Nephron (organoid): ENCODE data around the gene HMBS.
A peak's percentile ranks its signal among the peaks of the same experiment; 100 is the strongest.
"Not testable (repeated sequence)": the region's sequence is repeated elsewhere in the genome, so short reads cannot be mapped to it uniquely, and the experiment has no call there.

Experiments used
- H3K27ac Mint-ChIP-seq, 3 experiments: 2 replicates each; pipeline ENCODE4 v1.8.0; 2020; ENCODE audit warnings: mixed read lengths in 3 of 3, mild to moderate bottlenecking in 2 of 3, moderate library complexity in 1 of 3
- H3K27me3 Mint-ChIP-seq: 2 replicates; pipeline ENCODE4 v1.8.0; 2021; ENCODE audit warnings: low read depth, mild to moderate bottlenecking, moderate library complexity, mixed read lengths
- H3K36me3 Mint-ChIP-seq: 2 replicates; pipeline ENCODE4 v1.8.0; 2020; ENCODE audit warnings: low read depth, mixed read lengths
- H3K4me1 Mint-ChIP-seq: 2 replicates; pipeline ENCODE4 v1.8.0; 2020; ENCODE audit warnings: mixed read lengths
- H3K4me3 Mint-ChIP-seq, 3 experiments: 2 replicates each; pipeline ENCODE4 v1.8.0; 2020; ENCODE audit warnings: mild to moderate bottlenecking in 3 of 3, mixed read lengths in 3 of 3, moderate library complexity in 2 of 3
- H3K9me3 Mint-ChIP-seq: 2 replicates; pipeline ENCODE4 v1.8.0; 2020; ENCODE audit warnings: mixed read lengths
- TF ChIP-seq, protein P1 (sequence below), 3 experiments: fragments of 200-600 bp; sonication (generic); IDR thresholded peaks; one replicate each; pipeline ENCODE4 v1.5.0; 2021; ENCODE audit warnings: antibody characterized with exemption in 3 of 3; ENCODE audit not compliant: unreplicated experiment in 3 of 3

HMBS gene

GRCh38 chr11:119084663-119085436 lies at the start of gene HMBS:
Gene HMBS (plus strand): TSS chr11:119084881. CDS start chr11:119085034, 153 bp downstream.
- TF ChIP-seq, protein P1, sequence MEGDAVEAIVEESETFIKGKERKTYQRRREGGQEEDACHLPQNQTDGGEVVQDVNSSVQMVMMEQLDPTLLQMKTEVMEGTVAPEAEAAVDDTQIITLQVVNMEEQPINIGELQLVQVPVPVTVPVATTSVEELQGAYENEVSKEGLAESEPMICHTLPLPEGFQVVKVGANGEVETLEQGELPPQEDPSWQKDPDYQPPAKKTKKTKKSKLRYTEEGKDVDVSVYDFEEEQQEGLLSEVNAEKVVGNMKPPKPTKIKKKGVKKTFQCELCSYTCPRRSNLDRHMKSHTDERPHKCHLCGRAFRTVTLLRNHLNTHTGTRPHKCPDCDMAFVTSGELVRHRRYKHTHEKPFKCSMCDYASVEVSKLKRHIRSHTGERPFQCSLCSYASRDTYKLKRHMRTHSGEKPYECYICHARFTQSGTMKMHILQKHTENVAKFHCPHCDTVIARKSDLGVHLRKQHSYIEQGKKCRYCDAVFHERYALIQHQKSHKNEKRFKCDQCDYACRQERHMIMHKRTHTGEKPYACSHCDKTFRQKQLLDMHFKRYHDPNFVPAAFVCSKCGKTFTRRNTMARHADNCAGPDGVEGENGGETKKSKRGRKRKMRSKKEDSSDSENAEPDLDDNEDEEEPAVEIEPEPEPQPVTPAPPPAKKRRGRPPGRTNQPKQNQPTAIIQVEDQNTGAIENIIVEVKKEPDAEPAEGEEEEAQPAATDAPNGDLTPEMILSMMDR (IDR thresholded peaks at IDR 0.05; ENCODE audit: unreplicated experiment in 3 of 3) = no peak
- Mint-ChIP-seq H3K27me3 (no peaks in the 10 kb centered on the region), H3K9me3 (no peaks in the 10 kb centered on the region), H3K4me3 (peak within 1 kb of the TSS; percentile 94 to 99 (median 97)), H3K27ac (peak within 1 kb of the TSS; percentile 93 to 98 (median 96)), H3K4me1 (peaks cover 11% of the 10 kb centered on the region), H3K36me3 (peaks cover 24% of the 10 kb centered on the region)

GRCh38 chr11:119038884-119039283 lies 45.8 kb upstream of the HMBS start:
- Mint-ChIP-seq H3K36me3 (no peaks in the 10 kb centered on the region), H3K27ac (no peak overlapping the region), H3K27me3 (no peaks in the 10 kb centered on the region), H3K4me3 (no peak overlapping the region), H3K4me1 (no peaks in the 10 kb centered on the region), H3K9me3 (no peaks in the 10 kb centered on the region)
- TF ChIP-seq, protein P1 (IDR thresholded peaks at IDR 0.05; ENCODE audit: unreplicated experiment in 3 of 3) = no peak

DNA sequence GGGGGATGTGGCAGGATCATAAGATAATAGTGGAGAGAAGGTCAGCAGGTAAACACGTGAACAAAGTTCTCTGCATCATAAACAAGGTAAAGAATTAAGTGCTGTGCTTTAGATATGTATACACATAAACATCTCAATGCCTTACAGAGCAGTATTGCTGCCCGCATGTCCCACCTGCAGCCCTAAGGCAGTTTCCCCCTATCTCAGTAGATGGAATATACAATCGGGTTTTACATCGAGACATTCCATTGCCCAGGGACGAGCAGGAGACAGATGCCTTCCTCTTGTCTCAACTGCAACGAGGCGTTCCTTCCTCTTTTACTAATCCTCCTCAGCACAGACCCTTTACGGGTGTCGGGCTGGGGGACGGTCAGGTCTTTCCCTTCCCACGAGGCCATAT lies 45.2 kb upstream of the HMBS start:
- not testable (repeated sequence) for H3K36me3 Mint-ChIP-seq, H3K27ac Mint-ChIP-seq, H3K4me1 Mint-ChIP-seq, H3K4me3 Mint-ChIP-seq, H3K27me3 Mint-ChIP-seq, H3K9me3 Mint-ChIP-seq

GRCh38 chr11:119041821-119042514 lies 42.7 kb upstream of the HMBS start:
- TF ChIP-seq, protein P1 (IDR thresholded peaks at IDR 0.05; ENCODE audit: unreplicated experiment in 3 of 3) = no peak
- Mint-ChIP-seq H3K9me3 (no peaks in the 10 kb centered on the region), H3K27me3 (no peaks in the 10 kb centered on the region), H3K36me3 (peaks cover 12% of the 10 kb centered on the region), H3K4me1 (no peaks in the 10 kb centered on the region), H3K27ac (no peak overlapping the region), H3K4me3 (no peak overlapping the region)

GRCh38 chr11:119042927-119043326 lies 41.8 kb upstream of the HMBS start:
- TF ChIP-seq, protein P1 (IDR thresholded peaks at IDR 0.05; ENCODE audit: unreplicated experiment in 3 of 3) = no peak
- H3K27ac Mint-ChIP-seq = no peak overlapping the region
- no peaks in the 10 kb centered on the region for H3K4me1 Mint-ChIP-seq
- H3K27me3 Mint-ChIP-seq = no peaks in the 10 kb centered on the region
- no peak overlapping the region for H3K4me3 Mint-ChIP-seq
- peaks cover 20% of the 10 kb centered on the region for H3K36me3 Mint-ChIP-seq
- no peaks in the 10 kb centered on the region for H3K9me3 Mint-ChIP-seq

- TF ChIP-seq, protein P1 (IDR thresholded peaks at IDR 0.05; ENCODE audit: unreplicated experiment in 3 of 3) = no peak
- Mint-ChIP-seq H3K4me3 (no peak overlapping the region), H3K27ac (no peak overlapping the region), H3K9me3 (no peaks in the 10 kb centered on the region), H3K36me3 (peaks cover 36% of the 10 kb centered on the region), H3K4me1 (no peaks in the 10 kb centered on the region), H3K27me3 (no peaks in the 10 kb centered on the region)
Measured at GRCh38 chr11:119044708-119045107, 40.0 kb upstream of the HMBS start.
